NCI-H748 (cell line): Measurements from ENCODE around the gene KCNJ12.
"Not testable (repeated sequence)": the region's sequence is repeated elsewhere in the genome, so short reads cannot be mapped to it uniquely, and the experiment has no call there.

Source experiments
- DNase-seq: peaks from one replicate; lab custom pipeline; 2025; ENCODE audit not compliant: unreplicated experiment; lab: John Stamatoyannopoulos, UW

Gene KCNJ12

GRCh38 chr17:21376081-21376758, at the start of gene KCNJ12:
KCNJ12 (plus strand) TSS chr17:21376357; CDS start chr17:21415343, 38,986 bp downstream.
- DNase-seq: peak; percentile 63

- DNase-seq: not testable (repeated sequence)
These were observed 48.2 kb upstream of the KCNJ12 start for GRCh38 chr17:21327921-21328320.

DNA sequence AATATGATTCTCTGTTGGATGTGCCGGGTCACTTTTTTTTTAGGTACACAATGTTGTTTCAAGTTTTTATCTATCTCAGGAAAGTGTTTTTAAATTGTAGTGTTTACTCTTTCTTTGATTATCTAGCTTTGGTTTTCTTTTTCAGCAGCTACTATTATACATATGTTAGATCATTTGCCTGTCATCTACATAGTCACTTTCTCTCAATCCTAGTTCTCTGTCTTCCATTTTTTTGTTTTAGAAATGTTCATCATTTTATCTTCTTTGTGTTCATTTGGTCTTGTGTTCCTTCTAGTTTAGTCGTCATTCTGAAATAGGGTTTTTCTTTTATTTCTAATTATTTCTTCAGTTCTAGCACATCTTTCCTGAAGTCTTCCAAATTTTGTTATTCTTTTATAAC, 47.4 kb upstream of the KCNJ12 start:
- DNase-seq: not testable (repeated sequence)

GRCh38 chr17:21330436-21331160, 45.6 kb upstream of the KCNJ12 start:
- no peak for DNase-seq

GRCh38 chr17:21336541-21337294, 39.4 kb upstream of the KCNJ12 start:
- DNase-seq: not testable (repeated sequence)

DNA sequence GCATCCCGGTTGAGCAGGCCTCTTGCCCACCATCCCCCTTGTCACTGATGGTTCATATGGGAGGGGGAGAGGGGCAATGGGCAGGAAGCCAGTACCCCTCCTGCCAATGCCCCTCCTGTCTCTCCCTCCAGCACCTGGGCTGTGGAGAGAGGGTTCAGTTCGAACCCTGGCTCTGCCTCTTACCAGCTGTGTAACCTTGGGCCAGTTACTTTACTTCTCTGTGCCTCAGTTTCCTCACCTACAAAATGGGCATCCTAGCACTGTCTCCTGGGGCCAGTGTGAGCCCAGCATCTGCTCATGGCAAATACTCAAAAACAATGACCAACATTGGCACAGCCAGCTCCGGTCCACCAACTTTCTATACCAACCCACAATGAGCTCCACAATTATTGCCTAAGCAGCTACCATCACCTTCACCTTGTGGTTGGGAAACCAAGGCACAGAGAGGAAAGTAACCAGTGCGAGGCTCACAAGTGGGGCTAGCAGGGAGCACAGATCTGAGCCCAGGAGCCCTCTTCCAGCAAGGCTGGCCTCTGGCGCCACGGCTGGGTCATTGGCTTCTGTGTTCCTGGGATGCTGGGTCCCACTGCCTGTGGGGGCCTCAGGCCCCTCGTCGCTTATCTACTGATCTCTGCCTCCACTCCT, 38.1 kb upstream of the KCNJ12 start:
- DNase-seq: not testable (repeated sequence)

- DNase-seq: no peak
These were observed 37.1 kb upstream of the KCNJ12 start for GRCh38 chr17:21339011-21339410.

DNA sequence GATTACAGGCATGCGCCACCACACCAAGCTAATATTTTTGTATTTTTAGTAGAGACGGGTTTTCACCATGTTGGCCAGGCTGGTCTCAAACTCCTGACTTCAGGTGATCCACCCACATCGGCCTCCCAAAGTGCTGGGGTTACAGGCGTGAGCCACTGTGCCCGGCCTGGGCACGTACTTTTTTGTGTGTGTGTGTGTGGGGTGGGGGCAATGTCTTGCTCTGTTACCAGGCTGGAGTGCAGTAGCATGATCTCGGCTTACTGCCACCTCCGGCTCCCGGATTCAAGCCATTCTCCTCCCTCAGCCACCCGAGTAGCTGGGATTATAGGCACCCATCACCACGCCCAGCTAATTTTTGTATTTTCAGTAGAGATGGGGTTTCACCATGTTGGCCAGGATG, 36.6 kb upstream of the KCNJ12 start:
- DNase-seq: not testable (repeated sequence)

GRCh38 chr17:21340407-21340806, 35.8 kb upstream of the KCNJ12 start:
- not testable (repeated sequence) for DNase-seq

DNA sequence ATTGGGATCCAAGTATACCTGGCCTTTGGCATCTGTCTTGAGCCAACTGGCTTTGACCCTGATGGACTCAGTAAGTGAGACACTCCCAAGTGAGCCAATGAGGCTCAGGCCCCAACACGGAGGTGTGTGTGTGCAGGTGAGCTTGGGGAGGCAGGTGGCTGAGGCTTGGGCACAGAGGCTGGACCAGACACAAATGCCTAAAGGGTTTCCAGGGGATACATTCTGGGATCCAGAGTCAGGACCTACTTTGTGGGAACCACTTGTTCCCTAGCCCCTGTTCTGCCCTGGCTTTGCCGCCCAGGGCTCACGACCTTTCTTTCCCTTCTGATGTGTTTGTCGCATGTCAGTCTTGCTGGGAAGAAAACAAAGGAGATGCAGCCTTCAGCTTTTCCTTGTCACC, 34.9 kb upstream of the KCNJ12 start:
- DNase-seq: not testable (repeated sequence)

- DNase-seq: not testable (repeated sequence)
These were observed 34.1 kb upstream of the KCNJ12 start for GRCh38 chr17:21341925-21342540.

GRCh38 chr17:21343061-21343949, 32.9 kb upstream of the KCNJ12 start:
- not testable (repeated sequence) for DNase-seq

DNA sequence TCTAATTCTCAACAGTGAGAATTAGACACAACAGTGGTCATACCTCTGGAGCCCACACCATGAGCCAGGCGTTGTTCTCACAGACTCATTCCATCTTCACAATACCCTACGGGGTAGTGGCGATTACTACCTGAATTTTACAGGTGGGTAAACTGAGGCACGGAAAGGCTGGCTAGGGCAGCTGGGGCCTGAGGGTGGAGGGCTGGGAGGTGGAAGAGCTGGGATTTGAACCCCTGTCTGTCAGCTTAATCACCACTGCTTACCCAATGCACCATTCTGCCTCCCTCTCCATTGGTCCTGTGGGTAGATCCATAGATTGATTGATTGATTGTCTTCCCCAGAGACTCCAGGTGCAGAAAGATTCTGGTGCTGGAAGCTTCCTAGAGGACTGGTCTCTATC, 31.4 kb upstream of the KCNJ12 start:
- DNase-seq: not testable (repeated sequence)

GRCh38 chr17:21345236-21345635, 30.9 kb upstream of the KCNJ12 start:
- DNase-seq: no peak

DNA sequence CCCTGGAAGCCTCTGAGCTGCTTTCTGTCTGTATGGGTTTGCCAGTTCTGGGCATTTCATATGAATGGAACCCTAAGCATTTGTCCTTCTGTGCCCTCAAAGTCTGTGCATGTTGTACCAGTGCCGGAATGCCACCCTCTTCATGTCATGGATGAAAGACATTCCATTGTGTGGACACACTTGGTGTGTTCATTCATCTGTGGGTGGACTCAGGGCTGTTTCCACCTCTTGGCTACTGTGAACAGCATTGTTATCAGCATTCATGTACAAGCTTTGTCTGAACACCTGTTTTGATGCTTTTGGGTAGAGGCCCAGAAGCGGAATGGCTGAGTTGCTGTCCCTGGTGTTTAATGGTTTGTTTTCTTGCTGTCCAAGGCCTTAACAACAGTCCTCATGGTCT, 30.1 kb upstream of the KCNJ12 start:
- not testable (repeated sequence) for DNase-seq

DNA sequence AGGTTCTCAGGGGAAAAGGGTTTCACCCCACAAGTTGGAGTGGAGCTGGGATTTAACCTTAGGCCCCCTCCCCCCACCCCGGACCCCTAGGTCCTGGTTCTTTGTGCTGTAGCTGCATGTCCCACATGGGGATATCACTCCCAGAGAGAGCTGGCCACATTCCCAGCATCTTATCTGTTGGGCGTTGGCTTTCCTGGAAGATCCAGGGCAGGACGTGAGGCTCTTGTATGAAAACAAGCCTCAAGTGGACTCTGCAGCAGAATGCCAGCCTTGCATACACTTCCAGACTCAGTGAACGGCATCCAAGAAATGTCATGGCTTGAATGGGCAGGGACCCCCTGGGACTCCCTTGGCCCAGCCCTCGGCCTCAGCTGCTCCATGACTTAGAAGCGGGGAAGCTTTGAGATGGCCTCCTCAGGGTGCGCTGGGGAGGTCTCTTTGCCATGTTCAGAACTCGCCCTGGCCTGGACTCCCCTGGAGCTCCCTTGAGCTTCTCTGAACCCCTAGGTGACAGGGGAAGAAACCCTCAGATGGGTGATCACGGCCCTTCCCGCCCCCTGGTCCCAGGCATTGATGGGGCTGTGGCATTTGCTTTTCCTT, 29.4 kb upstream of the KCNJ12 start:
- DNase-seq: not testable (repeated sequence)

- DNase-seq: not testable (repeated sequence)
These were observed 28.5 kb upstream of the KCNJ12 start for GRCh38 chr17:21347660-21348059.

- DNase-seq: not testable (repeated sequence)
These were observed 27.9 kb upstream of the KCNJ12 start for GRCh38 chr17:21348081-21348925.

GRCh38 chr17:21348926-21349261, 27.3 kb upstream of the KCNJ12 start:
- not testable (repeated sequence) for DNase-seq
